MM.1S (cell line): ENCODE data around the gene GBX2.

Source experiments
- DNase-seq: peaks from one replicate; pipeline ENCODE4 v3.0.0-alpha.2; 2015
- H2AFZ ChIP-seq: fragments of 300-600 bp; sonication (generic); 2 replicates; pipeline ENCODE4 v1.6.0; 2016; ENCODE audit warnings: antibody characterized with exemption, low read length
- H3F3A ChIP-seq: fragments of 300-600 bp; sonication (generic); 2 replicates; pipeline ENCODE4 v1.6.1; 2016; ENCODE audit warnings: mild to moderate bottlenecking, antibody characterized with exemption, low read length, moderate library complexity, mixed read lengths; ENCODE audit not compliant: insufficient read depth
- H3K27ac ChIP-seq: fragments of 300-600 bp; sonication (generic); 2 replicates; pipeline ENCODE4 v1.5.1; 2016; ENCODE audit warnings: mild to moderate bottlenecking, low read length
- H3K27me3 ChIP-seq: fragments of 300-600 bp; sonication (generic); replicated peaks from 2 replicates; pipeline ENCODE4 v1.6.0; 2016; ENCODE audit warnings: low read length; ENCODE audit not compliant: insufficient read depth
- H3K36me3 ChIP-seq: fragments of 300-600 bp; sonication (generic); replicated peaks from 2 replicates; pipeline ENCODE4 v1.6.1; 2016; ENCODE audit warnings: mild to moderate bottlenecking, low read length, mixed read lengths; ENCODE audit not compliant: insufficient read depth
- H3K4me1 ChIP-seq: fragments of 300-600 bp; sonication (generic); 2 replicates; pipeline ENCODE4 v1.6.1; 2016; ENCODE audit warnings: low read length, mixed read lengths
- H3K4me2 ChIP-seq: fragments of 300-600 bp; sonication (generic); 2 replicates; pipeline ENCODE4 v1.6.0; 2016; ENCODE audit warnings: low read depth, low read length
- H3K4me3 ChIP-seq: fragments of 300-600 bp; sonication (generic); 2 replicates; pipeline ENCODE4 v1.5.1; 2016; ENCODE audit warnings: low read length, mixed read lengths
- H3K79me2 ChIP-seq: fragments of 300-600 bp; sonication (generic); 2 replicates; pipeline ENCODE4 v1.6.1; 2016; ENCODE audit warnings: mixed run types, low read length, mixed read lengths
- H3K9ac ChIP-seq: fragments of 300-600 bp; sonication (generic); 2 replicates; pipeline ENCODE4 v1.6.1; 2016; ENCODE audit warnings: low read length, mixed read lengths
- H3K9me2 ChIP-seq: fragments of 300-600 bp; sonication (generic); replicated peaks from 2 replicates; pipeline ENCODE4 v1.6.1; 2016; ENCODE audit warnings: mild to moderate bottlenecking, low read length, mixed read lengths; ENCODE audit not compliant: insufficient read depth
- H3K9me3 ChIP-seq: fragments of 300-600 bp; sonication (generic); replicated peaks from 2 replicates; pipeline ENCODE4 v1.6.1; 2016; ENCODE audit warnings: mild to moderate bottlenecking, low read length, mixed read lengths; ENCODE audit not compliant: insufficient read depth
- H4K20me1 ChIP-seq: fragments of 300-600 bp; sonication (generic); 2 replicates; pipeline ENCODE4 v1.6.1; 2016; ENCODE audit warnings: mild to moderate bottlenecking, low read length, moderate library complexity, mixed read lengths; ENCODE audit not compliant: insufficient read depth
- EZH2 ChIP-seq: fragments of 300-600 bp; sonication (generic); optimal IDR thresholded peaks from 2 replicates; pipeline ENCODE3; 2017; ENCODE audit warnings: low read depth, mild to moderate bottlenecking, antibody characterized with exemption, low read length, mixed read lengths
- EZH2phosphoT487 ChIP-seq: fragments of 300-600 bp; sonication (generic); IDR thresholded peaks from 2 replicates; pipeline ENCODE4 v1.6.1; 2018; ENCODE audit warnings: antibody characterized with exemption, low read length
- TF ChIP-seq, protein P1 (sequence below): fragments of 300-600 bp; sonication (generic); IDR thresholded peaks from 2 replicates; pipeline ENCODE4 v1.5.1; 2016; ENCODE audit warnings: antibody characterized with exemption, low read length, mixed read lengths

GBX2 gene

DNA sequence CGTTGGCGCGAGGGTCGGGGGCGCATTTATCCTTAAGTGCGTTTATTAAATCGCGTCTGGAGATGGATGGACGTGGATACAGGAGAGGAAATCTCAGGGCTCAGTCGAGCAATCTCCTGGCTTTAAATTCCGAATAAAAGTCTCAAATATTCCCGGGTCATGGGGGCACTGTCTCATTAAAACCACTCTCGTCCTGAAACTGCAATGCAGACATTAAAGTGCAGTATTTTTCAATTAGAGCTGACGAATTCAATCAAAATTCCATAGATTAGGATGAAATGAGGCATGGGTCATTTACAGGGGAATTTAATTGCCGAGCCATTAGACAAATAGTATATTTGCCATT, 10.7 kb upstream of the GBX2 start:
- Histone ChIP-seq H3K79me2 (no peaks in the 10 kb centered on the region), H3K4me1 (no peaks in the 10 kb centered on the region), H3K4me3 (no peak overlapping the region), H3K36me3 (no peaks in the 10 kb centered on the region), H3K9me2 (no peaks in the 10 kb centered on the region), H3K4me2 (no peak overlapping the region), H3K27ac (no peak overlapping the region), H3K9ac (no peak overlapping the region), H3K9me3 (no peaks in the 10 kb centered on the region), H4K20me1 (no peaks in the 10 kb centered on the region), H3F3A (no peaks in the 10 kb centered on the region), H3K27me3 (peaks cover 22% of the 10 kb centered on the region), H2AFZ (no peak overlapping the region)
- no peak for DNase-seq
- TF ChIP-seq EZH2 (no peak), EZH2phosphoT487 (no peak)
- TF ChIP-seq, protein P1, sequence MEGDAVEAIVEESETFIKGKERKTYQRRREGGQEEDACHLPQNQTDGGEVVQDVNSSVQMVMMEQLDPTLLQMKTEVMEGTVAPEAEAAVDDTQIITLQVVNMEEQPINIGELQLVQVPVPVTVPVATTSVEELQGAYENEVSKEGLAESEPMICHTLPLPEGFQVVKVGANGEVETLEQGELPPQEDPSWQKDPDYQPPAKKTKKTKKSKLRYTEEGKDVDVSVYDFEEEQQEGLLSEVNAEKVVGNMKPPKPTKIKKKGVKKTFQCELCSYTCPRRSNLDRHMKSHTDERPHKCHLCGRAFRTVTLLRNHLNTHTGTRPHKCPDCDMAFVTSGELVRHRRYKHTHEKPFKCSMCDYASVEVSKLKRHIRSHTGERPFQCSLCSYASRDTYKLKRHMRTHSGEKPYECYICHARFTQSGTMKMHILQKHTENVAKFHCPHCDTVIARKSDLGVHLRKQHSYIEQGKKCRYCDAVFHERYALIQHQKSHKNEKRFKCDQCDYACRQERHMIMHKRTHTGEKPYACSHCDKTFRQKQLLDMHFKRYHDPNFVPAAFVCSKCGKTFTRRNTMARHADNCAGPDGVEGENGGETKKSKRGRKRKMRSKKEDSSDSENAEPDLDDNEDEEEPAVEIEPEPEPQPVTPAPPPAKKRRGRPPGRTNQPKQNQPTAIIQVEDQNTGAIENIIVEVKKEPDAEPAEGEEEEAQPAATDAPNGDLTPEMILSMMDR = no peak

DNA sequence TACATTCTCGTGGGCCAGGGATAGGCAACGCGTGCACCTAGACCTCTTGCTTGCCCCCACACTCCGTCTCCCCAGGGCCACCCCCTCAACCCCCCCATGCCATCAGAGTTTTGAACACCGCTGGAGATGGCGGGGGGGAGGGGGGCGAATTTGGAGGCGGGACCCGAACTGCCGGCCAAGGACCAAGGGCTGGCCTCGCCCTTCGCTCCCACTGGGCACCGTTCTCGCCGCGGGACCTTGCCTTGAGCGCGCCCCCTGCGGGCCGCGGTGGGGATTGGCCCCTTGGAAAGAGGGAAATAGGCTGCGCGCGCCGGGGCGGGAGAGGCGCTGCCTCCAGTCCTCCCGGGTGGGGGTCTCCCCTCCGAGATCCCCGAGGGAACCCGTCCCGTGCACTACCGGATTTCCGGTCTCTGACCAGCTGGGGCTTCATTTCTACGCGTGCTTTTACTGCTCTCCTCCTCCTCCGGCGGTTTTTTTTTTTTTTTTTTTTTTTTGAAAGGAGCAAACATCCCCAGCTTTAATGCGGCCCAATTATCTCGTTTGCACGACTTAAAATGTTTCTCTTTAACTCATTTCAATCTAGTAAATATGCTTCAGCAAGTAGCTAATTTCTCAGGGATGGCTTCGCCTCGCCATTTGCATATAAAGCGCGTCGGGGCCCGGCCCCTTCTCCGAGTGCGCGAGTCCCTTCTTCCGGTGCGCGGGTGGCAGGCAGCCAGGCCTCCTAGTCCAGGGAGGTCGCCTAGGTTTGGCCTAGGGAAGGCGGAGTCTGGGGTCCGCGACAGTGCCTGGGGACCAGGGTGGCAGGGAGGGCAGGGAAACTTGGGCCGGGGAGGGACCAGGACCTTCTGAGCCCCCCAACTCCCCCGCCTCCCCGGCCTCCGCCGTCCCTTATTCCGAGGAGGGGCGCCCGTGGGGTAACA, 10.0 kb upstream of the GBX2 start:
- Histone ChIP-seq H2AFZ (no peak overlapping the region), H3F3A (no peaks in the 10 kb centered on the region), H4K20me1 (no peaks in the 10 kb centered on the region), H3K4me1 (no peaks in the 10 kb centered on the region), H3K4me3 (no peak overlapping the region), H3K9me3 (no peaks in the 10 kb centered on the region), H3K36me3 (no peaks in the 10 kb centered on the region), H3K79me2 (no peaks in the 10 kb centered on the region), H3K27me3 (peaks cover 22% of the 10 kb centered on the region), H3K4me2 (no peak overlapping the region), H3K9me2 (no peaks in the 10 kb centered on the region), H3K9ac (no peak overlapping the region), H3K27ac (no peak overlapping the region)
- DNase-seq = peak; percentile 8
- TF ChIP-seq, protein P1 = peak; percentile 39
- TF ChIP-seq EZH2phosphoT487 (no peak), EZH2 (no peak)

DNA sequence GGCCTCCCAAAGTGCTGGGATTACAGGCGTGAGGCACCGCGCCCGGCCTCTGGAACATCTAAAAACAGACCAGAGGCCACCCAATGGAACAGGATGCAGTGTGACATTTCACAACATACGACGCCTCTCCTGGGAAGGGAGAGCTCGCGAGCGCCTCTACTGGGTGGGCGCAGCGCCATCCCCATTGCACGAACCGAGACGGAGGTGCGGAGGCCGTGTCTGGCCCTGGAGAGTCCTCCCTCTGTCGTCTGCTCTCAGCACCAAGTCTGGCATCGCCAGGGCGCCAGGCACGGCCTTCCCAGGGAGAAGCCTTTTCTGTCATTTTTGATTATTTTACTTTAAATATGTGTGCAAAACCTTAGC, 9.4 kb upstream of the GBX2 start:
- H3K36me3 ChIP-seq = no peaks in the 10 kb centered on the region
- no peaks in the 10 kb centered on the region for H4K20me1 ChIP-seq
- H3K9me3 ChIP-seq = no peaks in the 10 kb centered on the region
- H3F3A ChIP-seq = no peaks in the 10 kb centered on the region
- no peaks in the 10 kb centered on the region for H3K9me2 ChIP-seq
- peaks cover 25% of the 10 kb centered on the region for H3K27me3 ChIP-seq
- no peak overlapping the region for H3K9ac ChIP-seq
- no peaks in the 10 kb centered on the region for H3K4me1 ChIP-seq
- H3K27ac ChIP-seq = no peak overlapping the region
- no peak overlapping the region for H2AFZ ChIP-seq
- H3K79me2 ChIP-seq = no peaks in the 10 kb centered on the region
- no peak overlapping the region for H3K4me2 ChIP-seq
- DNase-seq = no peak
- H3K4me3 ChIP-seq = no peak overlapping the region
- TF ChIP-seq EZH2phosphoT487 = no peak
- TF ChIP-seq, protein P1 = no peak
- TF ChIP-seq EZH2 = no peak
